ENCODE data around the gene ZNF44.
A peak's percentile ranks its signal among the peaks of the same experiment; 100 is the strongest.

Gene ZNF44

DNA sequence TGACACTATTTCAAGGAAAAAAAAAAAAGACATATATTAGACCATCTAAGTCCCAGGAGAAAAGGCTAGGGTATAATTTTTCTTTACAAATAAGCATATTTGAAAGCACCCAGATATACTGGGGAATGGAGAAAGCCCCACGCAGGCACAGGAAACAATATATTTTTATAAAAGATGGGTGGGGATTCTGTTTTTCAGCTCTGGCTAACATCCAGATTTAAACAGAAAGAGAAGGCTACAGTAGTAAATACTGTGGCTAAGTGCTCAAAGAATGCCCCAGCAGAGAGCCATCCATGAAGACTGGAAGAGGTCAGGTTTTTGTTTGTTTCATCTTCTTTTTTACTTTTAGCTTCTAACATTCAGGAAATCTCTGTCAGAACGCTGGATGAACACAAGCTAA, 16.0 kb downstream of the ZNF44 start:
- Mint-ChIP-seq H3K27me3 (no peaks in the 10 kb centered on the region), H3K27ac (no peak overlapping the region), H3K4me3 (no peak overlapping the region), H3K9me3 (peaks cover 23% of the 10 kb centered on the region), H3K4me1 (peaks cover 23% of the 10 kb centered on the region), H3K36me3 (peaks cover 81% of the 10 kb centered on the region)
- no peak for ATAC-seq

DNA sequence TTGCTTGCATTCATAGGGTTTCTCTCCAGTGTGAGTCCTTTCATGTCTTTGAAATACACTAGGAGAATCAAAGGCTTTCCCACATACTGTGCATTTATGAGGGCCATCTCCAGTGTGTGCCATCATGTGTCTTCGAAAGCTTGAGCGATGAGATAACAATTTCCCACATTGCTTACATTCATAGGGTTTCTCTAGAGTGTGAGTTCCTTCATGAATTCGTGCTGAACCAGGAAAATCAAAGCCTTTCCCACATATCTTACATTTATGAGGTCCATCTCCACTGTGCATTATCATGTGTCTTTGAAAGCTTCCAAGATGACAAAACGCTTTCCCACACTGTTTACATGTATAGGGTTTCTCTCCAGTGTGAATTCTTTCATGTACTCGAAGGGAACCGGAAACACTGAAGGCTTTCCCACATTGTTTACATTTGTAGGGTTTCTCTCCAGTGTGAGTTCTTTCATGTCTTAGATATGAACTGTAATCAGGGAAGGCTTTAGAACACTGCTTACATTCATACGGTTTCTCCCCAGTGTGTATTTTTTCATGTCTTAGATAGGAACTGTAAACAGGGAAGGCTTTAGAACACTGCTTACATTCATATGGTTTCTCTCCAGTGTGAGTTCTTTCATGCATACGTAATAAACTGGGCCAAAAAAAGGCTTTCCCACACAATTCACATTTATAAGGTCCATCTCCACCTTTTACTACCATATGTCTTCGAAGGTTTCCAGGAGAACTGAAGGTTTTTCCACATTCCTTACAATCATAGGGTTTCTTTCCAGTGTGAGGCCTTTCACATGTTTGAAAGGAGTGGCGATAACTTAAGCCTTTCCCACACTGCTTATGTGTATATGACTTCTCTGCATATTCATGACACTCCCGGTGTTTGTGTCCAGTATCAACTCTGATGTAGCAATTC, 21.4 kb downstream of the ZNF44 start:
- H3K36me3 Mint-ChIP-seq = peaks cover 79% of the 10 kb centered on the region
- ATAC-seq = no peak
- no peak overlapping the region for H3K4me3 Mint-ChIP-seq
- no peak overlapping the region for H3K27ac Mint-ChIP-seq
- peaks cover 8% of the 10 kb centered on the region for H3K4me1 Mint-ChIP-seq
- peaks cover 37% of the 10 kb centered on the region for H3K9me3 Mint-ChIP-seq
- H3K27me3 Mint-ChIP-seq = no peaks in the 10 kb centered on the region

DNA sequence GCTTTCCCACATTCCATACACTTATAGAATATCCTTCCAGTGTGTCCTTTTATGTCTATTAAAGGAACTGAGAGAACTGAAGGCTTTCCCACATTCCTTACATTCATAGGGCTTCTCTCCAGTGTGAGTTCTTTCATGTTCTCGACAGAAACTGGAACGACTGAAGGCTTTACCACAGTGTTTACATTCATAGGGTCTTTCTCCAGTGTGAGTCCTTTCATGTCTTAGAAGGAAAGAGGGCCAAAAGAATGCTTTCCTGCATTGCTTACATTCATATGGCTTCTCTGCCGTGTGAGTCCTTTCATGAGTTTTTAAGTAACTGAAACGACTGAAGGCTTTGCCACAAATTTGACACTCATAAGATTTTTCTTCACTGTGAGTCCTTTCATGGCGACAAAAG, 22.3 kb downstream of the ZNF44 start:
- no peaks in the 10 kb centered on the region for H3K27me3 Mint-ChIP-seq
- peaks cover 8% of the 10 kb centered on the region for H3K4me1 Mint-ChIP-seq
- no peak for ATAC-seq
- no peak overlapping the region for H3K4me3 Mint-ChIP-seq
- peaks cover 75% of the 10 kb centered on the region for H3K36me3 Mint-ChIP-seq
- H3K27ac Mint-ChIP-seq = no peak overlapping the region
- peaks cover 37% of the 10 kb centered on the region for H3K9me3 Mint-ChIP-seq

DNA sequence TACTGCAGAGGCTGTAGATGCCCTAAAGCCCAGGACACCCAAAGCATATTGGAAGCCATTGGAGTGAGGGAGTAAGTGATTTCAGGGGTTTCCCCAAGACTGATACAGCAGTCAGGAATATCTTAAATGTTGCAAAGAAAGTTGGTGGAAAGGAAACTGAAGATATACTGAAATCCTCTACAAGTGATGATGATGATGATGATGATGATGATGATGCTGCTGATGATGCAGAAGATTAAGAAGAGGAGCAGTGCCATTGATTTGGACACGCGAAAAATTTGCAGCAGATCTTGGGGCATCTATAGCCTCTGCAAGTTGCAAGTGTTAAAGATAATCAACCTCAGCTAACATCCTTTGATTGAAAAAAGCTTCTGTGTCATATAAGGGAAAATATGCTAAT, 23.8 kb downstream of the ZNF44 start:
- Mint-ChIP-seq H3K36me3 (peaks cover 60% of the 10 kb centered on the region), H3K4me1 (no peaks in the 10 kb centered on the region), H3K9me3 (peaks cover 32% of the 10 kb centered on the region), H3K27me3 (no peaks in the 10 kb centered on the region), H3K4me3 (no peak overlapping the region), H3K27ac (no peak overlapping the region)
- ATAC-seq = no peak

DNA sequence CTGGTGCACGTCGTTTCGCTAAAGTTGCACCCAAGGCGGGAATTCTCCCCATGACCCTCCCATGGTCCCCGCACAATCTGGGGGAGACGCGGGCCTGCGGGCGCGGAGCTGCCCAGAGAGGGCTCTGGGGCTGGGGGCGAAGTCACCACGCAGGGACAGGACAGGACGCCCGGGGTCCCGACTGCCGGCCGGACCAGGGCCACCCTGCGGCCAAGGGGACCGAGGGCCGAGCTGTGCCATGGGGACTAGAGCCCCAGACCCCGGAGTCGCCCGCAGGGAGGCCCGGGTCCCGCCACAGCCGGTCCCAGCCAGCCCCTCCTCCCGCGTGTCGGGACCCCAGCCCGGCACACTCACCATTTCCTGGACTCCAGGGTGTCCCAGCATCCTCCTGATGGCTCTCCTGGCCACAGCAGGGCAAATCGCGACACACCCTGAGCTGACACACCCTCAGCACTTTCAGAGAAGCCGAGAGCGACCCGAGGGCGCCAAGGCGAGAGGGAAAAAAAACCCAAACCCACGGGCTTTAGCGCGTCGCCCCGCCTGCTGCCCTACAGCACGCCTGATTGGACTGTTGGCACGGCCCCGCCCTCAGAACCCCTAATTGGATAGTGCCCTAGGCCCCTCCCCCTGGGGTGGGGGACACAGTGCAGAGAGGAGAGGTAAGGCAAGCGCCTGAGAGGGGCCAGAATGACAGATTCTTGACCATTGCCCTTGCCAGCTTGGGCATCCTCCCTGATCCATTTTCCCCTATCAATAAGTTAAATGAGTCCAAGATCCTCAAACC, 28.6 kb downstream of the ZNF44 start:
- Mint-ChIP-seq H3K4me3 (no peak overlapping the region), H3K36me3 (peaks cover 25% of the 10 kb centered on the region), H3K9me3 (peaks cover 18% of the 10 kb centered on the region), H3K4me1 (peaks cover under 1% of the 10 kb centered on the region), H3K27ac (no peak overlapping the region), H3K27me3 (no peaks in the 10 kb centered on the region)
- ATAC-seq = peak; percentile 16

DNA sequence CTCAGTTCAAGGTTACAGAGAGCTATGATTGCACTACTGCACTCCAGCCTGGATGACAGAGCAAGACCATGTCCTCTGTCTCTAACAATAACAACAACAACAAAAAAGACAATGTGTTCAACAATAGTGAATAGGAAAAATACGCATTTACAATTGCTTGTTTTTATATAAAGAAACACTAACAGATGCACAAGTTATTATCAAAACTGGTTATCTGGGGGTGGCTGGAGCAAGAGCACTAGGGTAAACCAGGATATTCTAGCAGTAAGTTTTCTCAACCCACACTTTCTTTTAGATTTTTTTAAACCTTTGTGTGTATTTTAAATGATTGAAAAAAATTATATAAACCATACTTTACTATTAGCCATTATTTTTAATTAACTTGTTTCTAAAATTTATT, 33.1 kb downstream of the ZNF44 start:
- peaks cover 10% of the 10 kb centered on the region for H3K36me3 Mint-ChIP-seq
- H3K4me1 Mint-ChIP-seq = peaks cover 6% of the 10 kb centered on the region
- peaks cover 6% of the 10 kb centered on the region for H3K9me3 Mint-ChIP-seq
- no peak overlapping the region for H3K4me3 Mint-ChIP-seq
- H3K27ac Mint-ChIP-seq = no peak overlapping the region
- ATAC-seq = no peak
- no peaks in the 10 kb centered on the region for H3K27me3 Mint-ChIP-seq

DNA sequence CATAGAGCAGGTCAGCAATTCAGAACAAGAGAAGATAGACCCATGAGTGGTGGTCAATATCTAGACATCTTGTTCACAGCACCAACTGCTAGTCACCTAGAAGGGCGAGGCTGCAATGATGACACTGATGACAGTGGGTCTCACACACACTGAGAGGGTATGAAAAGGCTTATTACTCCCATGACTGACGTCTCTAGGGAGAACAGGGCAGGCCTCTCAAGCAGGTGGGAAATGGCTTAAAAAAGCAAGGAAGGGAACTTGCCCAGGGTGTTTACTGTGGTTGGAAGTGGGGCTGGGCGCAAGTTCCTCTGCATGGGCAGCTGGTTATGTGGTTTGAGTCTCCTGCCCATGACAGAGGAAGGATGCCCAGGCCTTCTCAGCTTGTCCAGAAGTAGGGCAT, 33.8 kb downstream of the ZNF44 start:
- peaks cover 6% of the 10 kb centered on the region for H3K9me3 Mint-ChIP-seq

DNA sequence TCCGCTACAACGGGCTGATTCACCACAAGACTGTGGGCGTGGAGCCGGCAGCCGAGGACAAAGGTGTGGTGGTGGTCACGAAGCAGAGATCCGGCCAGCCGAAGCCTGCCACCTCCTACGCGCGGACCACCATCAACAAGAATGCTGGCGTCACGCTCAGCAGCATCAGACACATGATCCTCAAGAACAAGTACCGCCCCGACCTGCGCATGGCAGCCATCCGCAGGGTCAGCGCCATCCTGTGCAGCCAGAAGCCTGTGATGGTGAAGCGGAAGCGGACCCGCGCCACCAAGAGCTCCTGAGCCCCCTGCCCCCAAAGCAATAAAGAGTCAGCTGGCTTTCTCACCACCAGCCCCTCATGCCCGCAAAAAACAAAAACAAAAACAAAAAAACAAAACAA, 34.4 kb downstream of the ZNF44 start:
- Mint-ChIP-seq H3K9me3 (peaks cover 6% of the 10 kb centered on the region), H3K4me3 (no peak overlapping the region), H3K27ac (no peak overlapping the region), H3K27me3 (no peaks in the 10 kb centered on the region), H3K4me1 (peaks cover 6% of the 10 kb centered on the region), H3K36me3 (peaks cover 10% of the 10 kb centered on the region)
- no peak for ATAC-seq

More for the DNA sequence above, 33.8 kb downstream of the ZNF44 start:
- Mint-ChIP-seq H3K27ac (no peak overlapping the region), H3K36me3 (peaks cover 10% of the 10 kb centered on the region), H3K4me1 (peaks cover 6% of the 10 kb centered on the region), H3K4me3 (no peak overlapping the region), H3K27me3 (no peaks in the 10 kb centered on the region)
- no peak for ATAC-seq

DNA sequence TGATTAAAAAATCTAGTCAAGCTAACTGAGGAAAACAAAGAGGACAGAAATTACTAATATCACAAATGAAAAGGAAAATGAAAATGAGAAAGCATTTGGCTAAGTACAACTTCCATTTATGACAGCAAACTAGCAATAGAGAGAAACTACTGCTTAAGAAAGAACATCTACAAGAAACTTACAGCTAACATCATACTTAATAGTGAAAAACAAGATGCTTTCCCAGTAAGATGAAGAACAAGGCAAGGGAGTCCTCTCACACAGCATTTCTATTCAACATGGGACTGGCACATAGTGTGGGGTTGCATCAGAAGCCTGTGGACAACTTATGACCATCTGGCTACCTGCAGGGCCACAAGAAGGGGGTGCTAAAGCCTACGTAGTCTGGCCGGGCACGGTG, 39.3 kb downstream of the ZNF44 start:
- Mint-ChIP-seq H3K4me1 (no peaks in the 10 kb centered on the region), H3K36me3 (peaks cover 23% of the 10 kb centered on the region), H3K9me3 (peaks cover 7% of the 10 kb centered on the region), H3K4me3 (no peak overlapping the region), H3K27me3 (no peaks in the 10 kb centered on the region), H3K27ac (no peak overlapping the region)
- ATAC-seq = no peak

DNA sequence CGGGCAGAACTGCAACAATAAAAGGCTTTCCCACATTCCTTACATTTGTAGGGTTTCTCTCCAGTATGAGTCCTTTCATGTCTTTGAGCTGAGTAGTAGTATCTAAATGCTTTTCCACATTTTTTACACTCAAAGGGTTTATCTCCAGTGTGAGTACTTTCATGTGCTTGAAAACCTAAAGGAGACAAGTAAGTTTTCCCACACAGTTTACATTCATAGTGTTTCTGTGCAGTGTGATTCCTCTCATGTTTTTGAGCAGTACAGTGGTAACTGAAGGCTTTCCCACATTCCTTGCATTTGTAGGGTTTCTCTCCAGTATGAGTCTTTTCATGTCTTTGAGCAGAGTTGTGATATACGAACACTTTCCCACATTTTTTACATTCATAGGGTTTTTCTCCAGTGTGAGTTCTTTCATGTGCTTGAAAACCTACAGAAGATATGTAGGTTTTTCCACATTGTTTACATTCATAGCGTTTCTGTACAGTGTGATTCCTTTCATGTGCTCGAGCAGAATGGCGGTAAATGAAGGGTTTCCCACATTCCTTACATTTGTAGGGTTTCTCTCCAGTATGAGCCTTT, 47.0 kb downstream of the ZNF44 start:
- peaks cover 69% of the 10 kb centered on the region for H3K36me3 Mint-ChIP-seq
- peaks cover 24% of the 10 kb centered on the region for H3K9me3 Mint-ChIP-seq

DNA sequence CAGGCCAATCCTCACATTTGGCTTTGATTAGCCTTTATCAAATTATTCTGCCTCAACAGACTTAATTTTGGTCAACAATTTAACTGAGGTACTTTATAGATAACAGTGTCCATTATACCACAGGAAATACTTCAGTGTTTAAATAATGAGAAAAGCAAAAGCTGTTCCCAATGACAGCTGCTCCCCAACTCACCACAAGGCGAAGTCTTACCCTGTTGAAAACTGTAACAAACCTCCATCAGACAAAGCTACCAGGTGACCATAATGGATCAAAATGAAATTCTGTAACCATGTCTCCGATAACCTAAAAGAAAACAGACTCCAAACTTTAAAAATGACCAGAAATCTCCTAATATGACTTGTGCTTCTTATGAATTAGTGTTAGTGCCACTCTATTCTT, 50.3 kb downstream of the ZNF44 start:
- no peak overlapping the region for H3K27ac Mint-ChIP-seq
- peaks cover 70% of the 10 kb centered on the region for H3K36me3 Mint-ChIP-seq

More for the DNA sequence above, 47.0 kb downstream of the ZNF44 start:
- no peaks in the 10 kb centered on the region for H3K4me1 Mint-ChIP-seq
- no peak overlapping the region for H3K4me3 Mint-ChIP-seq
- ATAC-seq = no peak
- no peaks in the 10 kb centered on the region for H3K27me3 Mint-ChIP-seq
- H3K27ac Mint-ChIP-seq = no peak overlapping the region

DNA sequence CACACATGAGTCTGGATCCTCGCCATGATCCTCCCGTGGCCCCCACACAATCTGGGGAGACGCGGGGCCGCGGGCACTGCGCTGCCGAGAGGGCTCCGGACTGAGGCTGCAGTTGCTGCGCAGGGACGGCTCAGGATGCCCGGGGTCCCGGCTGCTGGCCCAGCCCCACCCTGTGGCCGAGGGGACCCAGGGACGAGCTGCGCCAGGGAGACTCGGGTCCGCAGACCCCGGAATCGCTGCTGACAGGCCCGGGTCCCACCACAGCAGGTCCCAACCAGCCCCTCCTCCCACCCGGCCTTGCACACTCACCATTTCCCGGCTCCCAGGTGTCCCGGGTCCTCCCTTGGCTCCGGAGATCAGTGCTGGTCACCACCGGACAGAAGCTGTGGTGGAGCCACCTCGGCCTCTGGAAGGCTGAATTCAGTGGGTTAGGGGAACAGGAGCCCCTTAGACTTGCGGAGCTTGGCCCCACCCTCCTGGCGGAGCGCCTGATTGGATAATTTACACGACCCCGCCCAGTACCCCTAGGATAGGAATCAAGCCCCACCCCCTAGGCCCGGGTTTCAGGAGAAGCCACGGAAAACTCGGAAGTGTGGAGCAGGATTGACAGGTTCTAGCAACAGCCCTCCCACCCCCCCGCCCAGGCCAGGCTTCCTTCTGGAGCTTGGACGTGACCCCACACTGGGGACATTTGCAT, 57.4 kb downstream of the ZNF44 start:
- ATAC-seq = no peak
- Mint-ChIP-seq H3K4me1 (no peaks in the 10 kb centered on the region), H3K9me3 (peaks cover 5% of the 10 kb centered on the region), H3K4me3 (no peak overlapping the region), H3K36me3 (peaks cover 72% of the 10 kb centered on the region), H3K27me3 (no peaks in the 10 kb centered on the region), H3K27ac (no peak overlapping the region)

More for the DNA sequence above, 50.3 kb downstream of the ZNF44 start:
- no peak for ATAC-seq
- Mint-ChIP-seq H3K27me3 (no peaks in the 10 kb centered on the region), H3K9me3 (peaks cover 25% of the 10 kb centered on the region), H3K4me3 (no peak overlapping the region), H3K4me1 (no peaks in the 10 kb centered on the region)

DNA sequence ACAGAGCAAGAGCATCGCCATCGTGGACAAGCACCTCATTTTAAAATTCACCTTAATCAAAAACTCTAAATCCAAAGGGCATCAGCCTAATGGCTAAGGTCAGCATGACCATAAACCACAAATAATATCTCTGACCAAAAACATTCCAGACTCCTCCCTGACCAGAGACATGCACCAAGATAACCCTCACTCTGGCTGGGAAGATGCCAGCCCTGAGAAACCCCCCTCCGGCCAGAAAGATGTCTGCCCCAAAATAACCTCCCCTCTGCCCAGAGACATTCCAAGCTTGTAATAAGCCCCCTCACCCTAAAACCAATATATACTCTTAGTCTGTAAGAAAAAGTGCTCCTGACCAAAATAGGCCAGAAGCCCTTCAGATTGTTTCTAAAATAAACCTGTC, 61.7 kb downstream of the ZNF44 start:
- Mint-ChIP-seq H3K27me3 (no peaks in the 10 kb centered on the region), H3K27ac (no peak overlapping the region), H3K4me3 (no peak overlapping the region), H3K36me3 (peaks cover 80% of the 10 kb centered on the region), H3K4me1 (no peaks in the 10 kb centered on the region), H3K9me3 (peaks cover 2% of the 10 kb centered on the region)
- no peak for ATAC-seq

DNA sequence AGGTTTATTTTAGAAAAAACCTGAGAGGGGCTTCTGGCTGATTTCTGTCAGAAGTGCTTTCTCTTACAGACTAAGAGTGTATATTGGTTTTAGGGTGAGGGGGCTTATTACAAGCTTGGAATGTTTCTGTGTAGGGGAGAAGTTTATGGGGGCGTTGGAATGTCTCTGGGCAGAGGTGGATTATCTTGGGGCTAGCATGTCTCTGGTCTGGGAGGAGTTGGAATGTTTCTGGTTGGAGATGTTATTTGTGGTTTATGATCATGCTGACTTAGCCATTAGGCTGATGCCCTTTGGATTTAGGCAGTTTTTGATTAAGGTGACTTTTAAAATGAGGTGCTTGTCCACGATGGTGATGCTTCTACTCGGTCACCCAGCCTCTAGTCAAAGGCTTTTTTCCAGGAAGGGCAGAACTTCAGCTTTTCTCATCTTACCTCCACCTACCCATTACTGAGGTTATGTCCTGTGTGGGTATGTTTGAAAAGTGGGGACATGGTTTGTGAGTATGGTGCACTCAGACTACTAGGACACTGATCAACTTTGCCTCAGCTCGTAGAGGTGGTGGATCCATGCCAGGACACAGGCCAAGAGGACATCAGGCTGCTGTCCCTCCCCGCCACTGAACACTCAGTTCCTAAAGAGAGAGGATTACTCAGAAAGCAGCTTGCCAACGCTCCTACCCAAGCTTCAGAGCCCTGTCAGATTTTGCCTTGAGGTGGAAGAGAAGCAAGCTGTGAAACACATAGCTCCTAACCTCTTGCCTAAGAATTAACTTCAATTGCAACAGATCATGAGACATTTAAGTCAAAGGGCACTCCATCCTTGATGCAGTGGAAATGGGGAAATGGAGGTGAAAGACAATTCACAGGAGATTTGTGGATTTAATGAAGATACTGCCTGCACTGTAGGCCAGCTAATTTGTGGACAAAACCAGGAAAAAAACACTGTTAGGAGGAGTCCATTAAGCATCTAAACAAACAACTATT, 63.6 kb downstream of the ZNF44 start:
- Mint-ChIP-seq H3K27ac (no peak overlapping the region), H3K27me3 (no peaks in the 10 kb centered on the region), H3K4me1 (no peaks in the 10 kb centered on the region), H3K36me3 (peaks cover 62% of the 10 kb centered on the region), H3K4me3 (no peak overlapping the region), H3K9me3 (peaks cover 2% of the 10 kb centered on the region)
- ATAC-seq = no peak
